Smooth muscle cell of trachea (primary cell): ENCODE measurements around the gene MRPS18B. TPM values are rescaled to one million over a fixed set of nuclear protein-coding genes. Genes with fewer than 3 reads are reported as not detected.

Source experiments
- total RNA-seq: library from RNA; depleted of rRNA; stranded (reverse); fragments of >200 nt; gene quantifications from 2 replicates; pipeline ENCODE4 v1.2.1, GENCODE V29; 2014

MRPS18B gene
- 56.9 and 72.3 TPM in 2 replicates for total RNA-seq

GRCh38 chr6:30617565-30618269 lies at the start of gene MRPS18B:
TSS of gene MRPS18B (plus strand) at chr6:30617840. CDS start at chr6:30617866, 26 bp downstream.

GRCh38 chr6:30571075-30571761 lies 46.4 kb upstream of the MRPS18B start, which contains the start of gene ABCF1:
TSS of gene ABCF1 (plus strand) at chr6:30571442. CDS start at chr6:30571488, 46 bp downstream.

GRCh38 chr6:30616811-30617564 lies 652 bp upstream of the MRPS18B start, which contains the start of gene PPP1R10:
TSS of gene PPP1R10 (minus strand) at chr6:30617243. CDS start at chr6:30609944, 7,299 bp downstream.

GRCh38 chr6:30626484-30627366 lies 9.1 kb downstream of the MRPS18B start, which contains the start of gene ATAT1:
TSS of gene ATAT1 (plus strand) at chr6:30626874.

GRCh38 chr6:30646450-30647241 lies 29.0 kb downstream of the MRPS18B start, which contains the start of gene C6orf136:
TSS of gene C6orf136 (plus strand) at chr6:30647133. CDS start at chr6:30647232, 99 bp downstream.

GRCh38 chr6:30672445-30673253 lies 55.0 kb downstream of the MRPS18B start, which contains the start of gene DHX16:
TSS of gene DHX16 (minus strand) at chr6:30673006. CDS start at chr6:30672841, 165 bp downstream.

Other genes with a start within 250 kb of the MRPS18B start
- gene HLA-E, start 128.3 kb upstream of the MRPS18B start, total RNA-seq, result 218 and 355 TPM in 2 replicates
- gene GNL1, start 61.4 kb upstream of the MRPS18B start, total RNA-seq, result 66.9 and 78.9 TPM in 2 replicates
- gene PRR3, start 60.5 kb upstream of the MRPS18B start, total RNA-seq, result 4.1 and 5.1 TPM in 2 replicates
- gene ABCF1, start 46.4 kb upstream of the MRPS18B start, total RNA-seq, result 38.4 and 58.2 TPM in 2 replicates
- gene PPP1R10, start 597 bp upstream of the MRPS18B start, total RNA-seq, result 22.4 and 23.5 TPM in 2 replicates
- 3.0 and 6.3 TPM in 2 replicates for gene ATAT1, start 9.0 kb downstream of the MRPS18B start, total RNA-seq
- gene C6orf136, start 29.3 kb downstream of the MRPS18B start, total RNA-seq, result 3.2 and 6.0 TPM in 2 replicates
- gene DHX16, start 55.2 kb downstream of the MRPS18B start, total RNA-seq, result 31.7 and 37.1 TPM in 2 replicates
- gene PPP1R18, start 68.8 kb downstream of the MRPS18B start, total RNA-seq, result 46.5 and 75.9 TPM in 2 replicates
- gene NRM, start 73.1 kb downstream of the MRPS18B start, total RNA-seq, result 3.1 and 4.9 TPM in 2 replicates
- 5.3 and 10.9 TPM in 2 replicates for gene MDC1, start 99.4 kb downstream of the MRPS18B start, total RNA-seq
- 916 and 957 TPM in 2 replicates for gene TUBB, start 102.5 kb downstream of the MRPS18B start, total RNA-seq
- 122 and 134 TPM in 2 replicates for gene FLOT1, start 124.8 kb downstream of the MRPS18B start, total RNA-seq
- gene IER3, start 126.7 kb downstream of the MRPS18B start, total RNA-seq, result 14.7 and 23.0 TPM in 2 replicates